Naive B cell (primary cell): Measurements from ENCODE around the gene SULF2. TPM values are rescaled to one million over a fixed set of nuclear protein-coding genes. Genes with fewer than 3 reads are reported as not detected.

Source experiments
- ATAC-seq, 2 donors: fragments of 150-1000 bp; cut with Tn5 transposase; 2 replicates each; pipeline ENCODE4 v1.10.0; 2021; ENCODE audit warnings: low read depth in 2 of 2, mild to moderate bottlenecking in 2 of 2, moderate library complexity in 2 of 2
- DNase-seq: peaks from one replicate; pipeline ENCODE4 v3.0.0; 2022
- H3K27ac Mint-ChIP-seq, 6 donors: one replicate each; pipeline ENCODE4 v1.8.0; 2020 to 2022; ENCODE audit warnings: mild to moderate bottlenecking in 6 of 6, mixed read lengths in 6 of 6, moderate library complexity in 5 of 6, inconsistent platforms in 2 of 6
- H3K27me3 Mint-ChIP-seq, 3 donors: one replicate each; pipeline ENCODE4 v1.8.0; 2021 to 2022; ENCODE audit warnings: mixed read lengths in 3 of 3, mild to moderate bottlenecking in 1 of 3
- H3K36me3 Mint-ChIP-seq, 2 donors: one replicate each; pipeline ENCODE4 v1.8.0; 2020 to 2022; ENCODE audit warnings: mixed read lengths in 2 of 2, inconsistent platforms in 1 of 2, mild to moderate bottlenecking in 1 of 2
- H3K4me1 Mint-ChIP-seq, 3 donors: one replicate each; pipeline ENCODE4 v1.8.0; 2020 to 2022; ENCODE audit warnings: mixed read lengths in 3 of 3, inconsistent platforms in 1 of 3, mild to moderate bottlenecking in 1 of 3, moderate library complexity in 1 of 3
- H3K4me3 Mint-ChIP-seq, 8 donors: one replicate each; pipeline ENCODE4 v1.8.0; 2020 to 2022; ENCODE audit warnings: mild to moderate bottlenecking in 8 of 8, mixed read lengths in 8 of 8, moderate library complexity in 8 of 8, inconsistent platforms in 2 of 8
- H3K9me3 Mint-ChIP-seq, 7 donors: one replicate each; pipeline ENCODE4 v1.8.0; 2020 to 2022; ENCODE audit warnings: mixed read lengths in 7 of 7, mild to moderate bottlenecking in 5 of 7, inconsistent platforms in 2 of 7, moderate library complexity in 1 of 7
- polyA plus RNA-seq, 6 donors: library from polyadenylated mRNA; unstranded; fragments of 300-500 nt; fragmentation: Illumina TruSeq; gene quantifications; one replicate each; pipeline ENCODE4 v1.2.3, GENCODE V29; 2021; ENCODE audit warnings: low read depth in 6 of 6

Gene SULF2
- polyA plus RNA-seq, 6 donors from 2014 or later: 1.2 to 3.2 (median 2.6) TPM; not detected in 1

DNA sequence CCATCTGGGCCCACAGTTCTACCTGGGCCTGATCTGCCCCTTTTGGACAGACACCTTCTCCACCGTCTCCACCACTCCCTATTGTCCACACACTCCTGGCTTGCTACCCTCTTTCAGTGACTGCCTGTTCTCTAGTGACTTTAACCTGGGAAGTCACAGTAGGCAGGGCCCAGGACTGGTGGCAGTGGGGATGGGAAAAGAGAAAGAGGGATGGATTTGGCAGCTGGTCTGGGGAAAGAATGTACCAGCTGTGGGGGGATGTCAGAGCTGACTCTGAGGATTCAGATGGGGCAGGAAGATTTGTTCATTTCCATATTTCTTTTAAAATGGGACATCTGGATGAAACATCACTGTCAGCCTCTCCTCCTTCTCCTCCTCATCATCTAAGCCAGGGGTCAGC, 85.5 kb downstream of the SULF2 start:
- H3K27ac Mint-ChIP-seq: no peak overlapping the region
- peaks cover 4 to 9% (median 9%) of the 10 kb centered on the region in 3 donors for H3K27me3 Mint-ChIP-seq
- no peak overlapping the region for H3K4me3 Mint-ChIP-seq
- H3K9me3 Mint-ChIP-seq: peaks cover 0 to 30% (median 5%) of the 10 kb centered on the region in 7 donors
- DNase-seq: no peak
- H3K36me3 Mint-ChIP-seq: peaks cover 0 to 7% of the 10 kb centered on the region in 2 donors
- H3K4me1 Mint-ChIP-seq: no peaks in the 10 kb centered on the region
- no peak for ATAC-seq

DNA sequence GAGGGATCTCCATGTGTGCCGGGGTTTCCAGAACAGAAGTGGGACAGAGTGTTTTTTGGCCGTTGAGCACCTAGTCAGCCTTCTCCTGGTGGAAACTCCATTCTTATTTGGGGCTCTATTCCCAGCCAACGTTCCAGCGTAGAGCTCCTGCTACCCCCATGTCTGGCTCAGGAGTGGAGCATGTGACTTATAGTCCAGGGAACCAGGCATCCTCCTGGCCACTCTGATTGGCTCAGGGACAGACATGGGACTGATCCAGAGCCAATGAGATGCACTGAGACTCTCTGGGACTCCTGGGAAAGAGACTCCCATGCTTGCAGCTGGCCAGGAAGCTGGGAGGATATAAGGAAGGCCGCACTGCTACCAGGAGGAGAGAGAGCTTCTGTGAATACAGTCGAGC, 87.1 kb downstream of the SULF2 start:
- Mint-ChIP-seq H3K27ac (no peak overlapping the region), H3K36me3 (peaks cover 5 to 13% of the 10 kb centered on the region in 2 donors), H3K27me3 (peaks cover 4 to 14% (median 6%) of the 10 kb centered on the region in 3 donors), H3K4me1 (no peaks in the 10 kb centered on the region), H3K9me3 (peaks cover 0 to 37% (median 19%) of the 10 kb centered on the region in 7 donors), H3K4me3 (no peak overlapping the region)
- ATAC-seq: no peak
- no peak for DNase-seq

DNA sequence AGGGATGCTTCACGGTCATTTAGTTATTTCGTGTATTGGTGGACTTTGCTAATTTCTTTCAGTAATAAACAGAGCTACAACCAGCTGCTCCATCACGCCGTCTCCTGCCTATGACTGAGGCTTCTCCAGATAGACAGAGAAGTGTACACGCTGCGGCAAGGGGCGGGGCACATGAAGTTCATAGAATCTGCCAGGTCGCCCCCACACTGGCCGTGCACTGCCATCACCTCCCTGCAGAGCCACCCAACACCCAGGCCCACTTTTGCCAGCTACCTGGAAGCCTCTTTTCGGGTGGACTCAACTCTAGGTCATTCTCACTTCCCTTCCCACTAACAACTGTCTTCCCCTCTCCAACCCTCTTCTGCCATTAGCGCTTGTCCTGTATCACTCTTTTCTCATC, 88.4 kb downstream of the SULF2 start:
- DNase-seq: no peak
- ATAC-seq: no peak
- peaks cover 14 to 20% of the 10 kb centered on the region in 2 donors for H3K36me3 Mint-ChIP-seq
- H3K4me3 Mint-ChIP-seq: no peak overlapping the region
- H3K4me1 Mint-ChIP-seq: no peaks in the 10 kb centered on the region
- H3K27me3 Mint-ChIP-seq: peaks cover 4 to 14% (median 6%) of the 10 kb centered on the region in 3 donors
- H3K9me3 Mint-ChIP-seq: peaks cover 5 to 50% (median 32%) of the 10 kb centered on the region in 7 donors
- H3K27ac Mint-ChIP-seq: peak overlapping the region in 1 of 6 donors; percentile 87

DNA sequence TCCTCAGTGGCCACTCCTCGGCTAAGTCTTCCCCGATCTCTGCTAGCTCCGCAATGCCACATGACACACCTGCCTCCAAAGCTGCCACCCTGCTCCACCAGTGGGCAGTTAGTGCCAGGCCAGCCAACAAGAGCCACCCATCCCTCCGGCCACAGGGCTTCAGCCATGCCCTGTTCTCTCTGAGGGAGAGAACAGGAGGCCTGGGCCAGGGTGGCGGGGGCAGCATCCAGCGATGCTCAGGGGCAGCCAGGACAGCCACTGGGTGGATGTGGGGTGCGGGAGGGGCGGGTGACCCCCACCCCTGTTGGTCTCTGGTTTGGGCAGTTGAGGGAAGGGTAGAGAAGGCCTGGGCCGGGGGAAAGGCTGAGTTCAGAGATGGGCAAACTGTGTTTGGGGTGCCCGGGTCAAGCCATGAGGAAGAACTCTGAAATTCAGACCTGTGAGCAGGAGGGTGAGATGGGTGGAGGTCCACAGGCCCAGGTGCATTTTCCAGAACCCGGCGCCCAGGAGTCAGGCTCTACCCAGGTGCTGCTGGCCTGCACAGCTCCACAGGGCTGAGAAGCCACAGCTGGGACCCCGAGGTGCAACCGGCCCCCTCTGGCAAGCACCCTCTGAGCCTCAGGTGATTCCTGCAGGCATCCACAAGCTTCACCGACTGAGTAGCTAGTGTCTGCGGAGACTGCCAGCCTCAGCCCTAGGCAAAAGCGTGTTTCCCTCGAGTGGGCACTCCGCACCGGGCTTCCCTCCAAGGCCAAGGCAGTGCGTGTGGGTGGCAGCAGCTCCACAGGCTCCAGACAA, 91.1 kb downstream of the SULF2 start:
- Mint-ChIP-seq H3K9me3 (peaks cover 20 to 75% (median 55%) of the 10 kb centered on the region in 7 donors), H3K27me3 (peaks cover 0 to 16% (median 9%) of the 10 kb centered on the region in 3 donors), H3K4me3 (no peak overlapping the region), H3K27ac (no peak overlapping the region), H3K36me3 (peaks cover 20 to 39% of the 10 kb centered on the region in 2 donors), H3K4me1 (no peaks in the 10 kb centered on the region)
- DNase-seq (no peak), ATAC-seq (no peak)

DNA sequence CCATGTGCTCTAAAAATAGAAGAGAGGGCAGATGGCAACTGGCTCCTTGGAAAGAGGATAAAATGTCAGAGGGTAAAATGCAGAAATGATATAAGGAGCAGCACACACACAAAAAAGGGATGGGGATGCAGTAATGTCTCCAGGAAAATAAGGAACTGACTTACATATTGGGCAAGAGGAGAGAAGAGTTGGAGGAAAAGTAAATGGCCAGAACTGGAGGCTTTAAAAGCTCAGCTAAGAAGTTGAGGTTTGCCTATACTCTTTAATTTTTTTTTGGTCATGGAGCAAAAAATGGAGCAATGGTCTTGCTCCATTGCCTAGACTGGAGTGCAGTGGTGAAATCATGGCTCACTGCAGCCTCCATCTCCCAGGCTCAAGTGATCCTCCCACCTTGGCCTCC, 93.7 kb downstream of the SULF2 start:
- no peak overlapping the region for H3K27ac Mint-ChIP-seq
- no peak for DNase-seq
- no peak overlapping the region for H3K4me3 Mint-ChIP-seq
- H3K36me3 Mint-ChIP-seq: peaks cover 20 to 54% of the 10 kb centered on the region in 2 donors
- no peak for ATAC-seq
- H3K27me3 Mint-ChIP-seq: peaks cover 0 to 25% (median 20%) of the 10 kb centered on the region in 3 donors
- no peaks in the 10 kb centered on the region for H3K4me1 Mint-ChIP-seq
- peaks cover 24 to 83% (median 58%) of the 10 kb centered on the region in 7 donors for H3K9me3 Mint-ChIP-seq

DNA sequence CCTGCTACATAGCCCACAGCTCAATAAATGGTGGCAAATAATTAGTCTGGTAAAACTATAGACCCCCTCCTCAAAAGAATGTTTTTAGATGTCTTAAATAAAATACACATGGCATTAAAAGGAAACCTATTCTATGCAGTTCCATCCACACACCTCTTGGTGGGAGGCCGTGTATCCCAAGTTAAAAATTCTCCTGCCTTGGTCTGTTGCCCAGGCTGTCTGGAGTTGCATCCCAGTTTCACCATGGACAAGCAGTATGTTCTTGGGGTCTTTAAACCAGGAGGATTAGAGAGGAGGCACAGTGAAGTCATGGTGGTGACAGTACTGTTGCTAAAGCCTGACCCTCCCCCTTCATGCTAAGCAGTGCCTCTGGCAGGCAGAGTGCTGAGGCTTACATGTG, 95.5 kb downstream of the SULF2 start:
- no peak for DNase-seq
- no peaks in the 10 kb centered on the region for H3K4me1 Mint-ChIP-seq
- peaks cover 24 to 67% (median 52%) of the 10 kb centered on the region in 7 donors for H3K9me3 Mint-ChIP-seq
- peak overlapping the region in 1 of 6 donors; percentile 24 for H3K27ac Mint-ChIP-seq
- ATAC-seq: no peak
- H3K27me3 Mint-ChIP-seq: peaks cover 1 to 25% (median 20%) of the 10 kb centered on the region in 3 donors
- peaks cover 12 to 54% of the 10 kb centered on the region in 2 donors for H3K36me3 Mint-ChIP-seq
- no peak overlapping the region for H3K4me3 Mint-ChIP-seq

DNA sequence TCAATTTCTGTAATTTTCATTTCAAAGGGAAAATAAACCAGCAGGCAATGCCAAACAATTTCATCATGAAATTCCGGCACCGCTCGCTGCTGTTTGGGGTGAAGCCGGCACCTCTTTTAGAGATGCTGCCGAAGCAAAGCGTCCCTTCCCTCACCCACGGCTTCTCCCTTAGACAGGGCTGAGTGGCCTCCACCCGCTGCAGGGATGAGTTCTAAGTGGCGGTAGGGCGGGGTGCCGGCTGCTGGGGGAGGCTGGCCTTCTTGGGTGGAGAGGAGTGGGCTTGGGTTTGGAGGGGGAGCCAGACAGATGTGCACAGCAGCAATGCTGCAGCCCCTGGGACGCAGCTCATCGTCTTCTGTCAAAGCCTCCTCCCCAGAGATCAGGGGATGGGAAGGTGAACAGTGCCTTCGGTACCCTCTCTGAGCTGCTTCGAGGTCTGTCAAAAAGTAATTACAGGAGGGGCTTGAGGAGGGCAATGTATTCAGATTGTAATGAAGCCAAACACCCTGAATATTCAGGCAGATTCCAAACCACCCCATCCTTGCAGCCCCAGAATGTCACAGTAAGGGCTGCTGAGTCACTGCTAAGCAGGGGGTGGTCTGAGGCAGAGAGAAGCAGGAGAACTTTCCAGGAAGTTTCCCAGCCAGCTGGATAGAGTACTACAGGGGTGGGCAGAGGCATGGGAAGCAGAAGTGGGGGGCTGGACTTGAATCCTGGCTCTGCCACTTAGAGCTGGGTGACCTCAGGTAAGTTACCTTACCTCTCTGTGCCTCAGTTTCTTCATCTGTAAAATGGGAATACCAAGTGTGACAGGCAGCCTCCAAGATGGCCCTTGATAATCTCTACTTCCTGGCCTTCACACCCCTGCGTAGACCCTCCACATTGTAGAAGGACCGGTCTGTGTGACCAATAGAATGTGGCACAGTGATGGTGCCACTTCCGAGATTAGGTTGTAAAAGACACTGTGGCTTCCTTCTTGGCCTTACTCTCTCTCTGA, 96.6 kb downstream of the SULF2 start:
- H3K4me1 Mint-ChIP-seq: no peaks in the 10 kb centered on the region
- H3K36me3 Mint-ChIP-seq: peaks cover 12 to 54% of the 10 kb centered on the region in 2 donors
- ATAC-seq: no peak
- peaks cover 3 to 20% (median 20%) of the 10 kb centered on the region in 3 donors for H3K27me3 Mint-ChIP-seq
- no peak overlapping the region for H3K27ac Mint-ChIP-seq
- peak overlapping the region in 1 of 8 donors; percentile 29 for H3K4me3 Mint-ChIP-seq
- peaks cover 24 to 58% (median 44%) of the 10 kb centered on the region in 7 donors for H3K9me3 Mint-ChIP-seq
- DNase-seq: no peak

DNA sequence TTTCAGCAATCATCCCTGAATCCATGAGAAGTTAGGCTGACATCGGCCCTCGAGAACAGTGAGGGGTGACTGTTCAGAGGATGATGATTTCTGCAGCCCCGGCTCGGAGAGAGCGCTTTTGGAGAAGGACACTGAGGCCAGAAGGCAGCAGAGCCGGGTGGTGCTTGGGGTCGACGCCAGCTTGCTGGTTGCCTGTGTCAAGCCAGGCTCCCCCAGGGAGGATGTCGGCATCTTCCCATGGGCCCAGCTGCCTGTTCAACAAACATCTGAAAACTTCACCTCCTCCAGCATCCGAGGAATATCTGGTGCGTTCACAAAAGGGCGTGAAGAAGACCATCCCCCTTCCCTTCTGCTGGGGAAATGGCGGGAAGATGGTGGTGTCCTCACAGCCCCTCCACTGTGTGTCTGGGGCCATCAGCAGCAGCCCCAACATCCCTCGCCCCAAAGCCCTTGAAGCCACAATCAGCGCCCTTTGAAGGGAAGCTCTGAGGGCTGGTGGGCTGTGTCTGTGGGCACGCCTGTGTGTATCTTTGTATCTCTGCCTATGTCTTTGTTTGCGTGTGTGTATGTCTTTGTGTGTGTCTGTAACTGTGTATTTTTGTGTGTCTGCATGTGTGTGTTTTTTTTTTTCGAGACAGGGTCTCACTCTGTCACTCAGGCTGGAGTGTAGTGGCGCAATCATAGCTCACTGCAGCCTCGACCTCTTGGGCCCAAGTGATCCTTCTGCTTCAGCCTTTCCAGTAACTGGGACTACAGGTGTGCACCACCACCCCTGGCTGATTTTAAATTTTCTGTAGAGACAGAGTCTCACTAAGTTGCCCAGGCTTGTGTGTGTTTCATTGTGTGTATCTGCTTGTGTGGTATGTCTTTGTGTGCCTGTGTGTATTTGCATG, 97.9 kb downstream of the SULF2 start:
- Mint-ChIP-seq H3K9me3 (peaks cover 15 to 45% (median 31%) of the 10 kb centered on the region in 7 donors), H3K4me3 (no peak overlapping the region), H3K4me1 (no peaks in the 10 kb centered on the region), H3K36me3 (peaks cover 0 to 41% of the 10 kb centered on the region in 2 donors), H3K27ac (no peak overlapping the region), H3K27me3 (peaks cover 3 to 20% (median 16%) of the 10 kb centered on the region in 3 donors)
- ATAC-seq (no peak), DNase-seq (no peak)

DNA sequence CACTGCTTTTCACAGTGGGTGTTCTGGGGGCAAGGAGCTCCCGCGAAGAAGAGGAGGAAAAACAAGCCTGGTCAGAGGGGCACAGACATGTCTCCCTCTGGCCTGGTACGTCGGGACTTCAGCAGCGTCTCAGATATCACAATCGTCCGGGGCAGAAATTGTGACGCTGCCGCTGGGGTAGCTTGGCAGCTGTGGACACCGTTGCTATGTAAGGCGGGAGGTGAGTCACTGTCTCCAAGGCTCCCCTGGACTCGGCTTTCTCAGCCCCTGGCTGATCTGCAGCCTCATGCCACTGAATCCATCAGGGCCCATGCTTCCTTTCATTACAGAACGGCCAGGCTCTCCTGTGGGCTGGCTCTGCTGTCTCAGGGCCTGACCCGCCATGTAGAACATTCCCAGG, 98.7 kb downstream of the SULF2 start:
- Mint-ChIP-seq H3K9me3 (peaks cover 14 to 37% (median 23%) of the 10 kb centered on the region in 7 donors), H3K27ac (no peak overlapping the region), H3K4me1 (no peaks in the 10 kb centered on the region), H3K27me3 (peaks cover 3 to 20% (median 16%) of the 10 kb centered on the region in 3 donors), H3K36me3 (peaks cover 0 to 38% of the 10 kb centered on the region in 2 donors), H3K4me3 (no peak overlapping the region)
- ATAC-seq: no peak
- DNase-seq: no peak

DNA sequence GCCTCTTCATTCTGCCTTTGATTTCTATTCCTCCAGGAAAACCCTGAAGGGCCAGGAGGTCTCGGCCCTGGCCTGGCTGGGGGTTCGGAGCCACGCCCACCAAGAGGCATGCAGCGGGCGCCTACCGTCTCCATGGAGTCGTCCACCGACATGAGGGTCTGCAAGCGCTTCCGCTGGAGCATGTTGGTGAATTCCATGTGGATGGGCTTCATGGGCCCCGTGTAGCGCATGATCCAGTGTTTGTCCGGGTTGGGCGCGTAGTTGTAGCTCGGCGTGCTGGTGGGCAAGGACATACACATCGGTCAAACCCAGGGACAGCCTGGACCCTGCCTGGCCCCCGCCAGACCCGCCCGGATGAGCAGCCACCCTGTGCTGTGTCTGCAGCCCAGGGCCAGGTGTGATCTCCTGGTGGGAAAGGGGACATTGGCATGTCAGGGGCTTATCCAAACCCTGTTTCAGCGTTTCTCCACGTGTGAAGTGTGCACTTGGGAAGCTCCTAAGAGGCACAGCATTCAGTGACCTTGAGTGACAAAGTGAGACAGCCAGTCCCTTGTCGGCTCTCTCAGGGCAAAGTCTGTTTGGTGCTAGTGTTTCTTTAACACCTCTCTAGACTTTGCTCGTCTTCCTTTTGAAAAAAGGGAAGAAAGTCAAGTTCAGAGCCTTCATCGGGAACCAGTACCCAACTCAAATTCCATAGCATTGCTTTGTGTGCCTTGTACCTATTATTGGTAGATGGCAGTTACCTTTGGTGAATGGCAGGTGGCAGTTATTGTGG, 100.8 kb downstream of the SULF2 start:
- Mint-ChIP-seq H3K9me3 (peaks cover 0 to 18% (median 5%) of the 10 kb centered on the region in 7 donors), H3K4me1 (no peaks in the 10 kb centered on the region), H3K27me3 (peaks cover 3 to 11% (median 9%) of the 10 kb centered on the region in 3 donors), H3K36me3 (peaks cover 0 to 18% of the 10 kb centered on the region in 2 donors), H3K27ac (no peak overlapping the region), H3K4me3 (no peak overlapping the region)
- DNase-seq: no peak
- ATAC-seq: no peak

DNA sequence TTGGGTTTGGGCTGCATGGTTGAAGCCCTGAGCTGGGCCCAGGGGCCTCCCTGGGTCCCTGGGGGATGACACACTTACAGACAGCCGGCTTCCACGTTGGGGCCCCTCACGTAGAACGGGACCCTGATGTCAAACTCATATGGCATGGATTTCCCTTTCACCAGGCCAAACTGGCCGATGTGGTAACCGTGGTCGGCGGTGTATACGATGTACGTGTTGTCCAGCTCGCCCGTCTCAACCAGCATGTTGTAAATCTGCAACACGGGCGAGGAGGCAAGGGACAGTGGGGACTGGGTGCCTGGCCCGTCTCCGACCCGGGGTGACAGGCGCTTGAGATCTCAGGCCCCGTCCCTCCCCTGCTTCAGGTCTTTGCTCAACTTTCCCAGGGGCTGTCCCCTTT, 102.4 kb downstream of the SULF2 start:
- H3K4me1 Mint-ChIP-seq: peaks cover 0 to 3% (median 0%) of the 10 kb centered on the region in 3 donors
- H3K4me3 Mint-ChIP-seq: no peak overlapping the region
- H3K9me3 Mint-ChIP-seq: peaks cover 0 to 7% (median 2%) of the 10 kb centered on the region in 7 donors
- peak overlapping the region in 1 of 6 donors; percentile 47 for H3K27ac Mint-ChIP-seq
- DNase-seq: no peak
- peaks cover 0 to 8% of the 10 kb centered on the region in 2 donors for H3K36me3 Mint-ChIP-seq
- H3K27me3 Mint-ChIP-seq: peaks cover 3 to 16% (median 7%) of the 10 kb centered on the region in 3 donors
- no peak for ATAC-seq
